Neural cell (in vitro differentiated cells): ENCODE results near the gene XRRA1. TPM values are rescaled to one million over a fixed set of nuclear protein-coding genes. Genes with fewer than 3 reads are reported as not detected.

Source experiments
- H2AFZ ChIP-seq: fragments of 200-600, 300-800 bp; sonication (generic), shearing (Covaris generic); 2 replicates; pipeline ENCODE4 v1.6.0; 2014; ENCODE audit warnings: low read depth, mild to moderate bottlenecking, antibody characterized with exemption, low read length, moderate library complexity
- H3F3A ChIP-seq: fragments of 200-600 bp; shearing (Covaris generic); 2 replicates; pipeline ENCODE4 v1.6.1; 2016; ENCODE audit warnings: mild to moderate bottlenecking, moderate library complexity, mixed read lengths, antibody characterized with exemption, low read length; ENCODE audit not compliant: insufficient read depth, poor library complexity, severe bottlenecking
- H3K27ac ChIP-seq: fragments of 200-600, 300-800 bp; sonication (generic), shearing (Covaris generic); 2 replicates; pipeline ENCODE4 v1.5.1; 2014; ENCODE audit warnings: mild to moderate bottlenecking, low read length, moderate library complexity
- H3K27me3 ChIP-seq: fragments of 300-800, 200-600 bp; sonication (generic), shearing (Covaris generic); 2 replicates; pipeline ENCODE4 v1.6.0; 2014; ENCODE audit warnings: mild to moderate bottlenecking, low read depth, low read length, moderate library complexity; ENCODE audit not compliant: insufficient read depth
- H3K36me3 ChIP-seq: fragments of 300-800, 200-600 bp; sonication (generic), shearing (Covaris generic); 2 replicates; pipeline ENCODE4 v1.5.1; 2014; ENCODE audit warnings: mild to moderate bottlenecking, antibody characterized with exemption, low read length, moderate library complexity; ENCODE audit not compliant: insufficient read depth
- H3K4me2 ChIP-seq: fragments of 300-800, 200-600 bp; sonication (generic), shearing (Covaris generic); 2 replicates; pipeline ENCODE4 v1.6.0; 2014; ENCODE audit warnings: mild to moderate bottlenecking, low read length
- H3K4me3 ChIP-seq: fragments of 300-800, 200-600 bp; sonication (generic), shearing (Covaris generic); 2 replicates; pipeline ENCODE4 v1.5.1; 2014; ENCODE audit warnings: mild to moderate bottlenecking, low read length, moderate library complexity
- H3K79me2 ChIP-seq: fragments of 200-600 bp; shearing (Covaris generic); replicated peaks from 2 replicates; pipeline ENCODE4 v1.6.0; 2014; ENCODE audit warnings: mild to moderate bottlenecking, low read length, moderate library complexity; ENCODE audit not compliant: insufficient read depth
- H3K9ac ChIP-seq: fragments of 300-800, 200-600 bp; sonication (generic), shearing (Covaris generic); 2 replicates; pipeline ENCODE4 v1.6.1; 2016; ENCODE audit warnings: mild to moderate bottlenecking, low read length, mixed read lengths
- H3K9me2 ChIP-seq: fragments of 200-600 bp; shearing (Covaris generic); 2 replicates; pipeline ENCODE4 v1.6.1; 2016; ENCODE audit warnings: mild to moderate bottlenecking, low read length, mixed read lengths; ENCODE audit not compliant: insufficient read depth
- H3K9me3 ChIP-seq: fragments of 200-600, 300-800 bp; sonication (generic), shearing (Covaris generic); 2 replicates; pipeline ENCODE4 v1.6.1; 2016; ENCODE audit warnings: mild to moderate bottlenecking, mixed run types, low read length, moderate library complexity, mixed read lengths
- H4K20me1 ChIP-seq: fragments of 200-600 bp; shearing (Covaris generic); 2 replicates; pipeline ENCODE4 v1.6.1; 2016; ENCODE audit warnings: mild to moderate bottlenecking, mixed run types; ENCODE audit not compliant: insufficient read depth
- CTCF ChIP-seq: fragments of 450-650 bp; IDR thresholded peaks from 2 replicates; pipeline ENCODE4 v1.5.1; 2014; ENCODE audit warnings: antibody characterized with exemption, mild to moderate bottlenecking, moderate library complexity; ENCODE audit not compliant: poor library complexity, severe bottlenecking
- EP300 ChIP-seq: fragments of 450-650 bp; conservative IDR thresholded peaks from 2 replicates; pipeline ENCODE4 v1.6.1; 2014; ENCODE audit warnings: antibody characterized with exemption, mild to moderate bottlenecking, moderate library complexity; ENCODE audit not compliant: poor library complexity, severe bottlenecking
- EZH2 ChIP-seq: fragments of 200-600, 300-800 bp; shearing (Covaris generic), sonication (generic); IDR thresholded peaks from 2 replicates; pipeline ENCODE4 v1.6.1; 2014; ENCODE audit warnings: antibody characterized with exemption, low read length, borderline replicate concordance, mild to moderate bottlenecking; ENCODE audit not compliant: insufficient read depth, poor library complexity, severe bottlenecking
- MXI1 ChIP-seq: fragments of 450-650 bp; conservative IDR thresholded peaks from 2 replicates; pipeline ENCODE4 v1.6.1; 2014; ENCODE audit warnings: antibody characterized with exemption, mild to moderate bottlenecking; ENCODE audit not compliant: poor library complexity, severe bottlenecking
- POLR2AphosphoS5 ChIP-seq: IDR thresholded peaks from 2 replicates; pipeline ENCODE4 v1.6.1; 2012
- RAD21 ChIP-seq: fragments of 450-650 bp; conservative IDR thresholded peaks from 2 replicates; pipeline ENCODE4 v1.6.1; 2014; ENCODE audit warnings: antibody characterized with exemption, mild to moderate bottlenecking, moderate library complexity
- REST ChIP-seq: IDR thresholded peaks from 2 replicates; pipeline ENCODE4 v1.6.1; 2012; ENCODE audit warnings: borderline replicate concordance
- SMC3 ChIP-seq: fragments of 450-650 bp; conservative IDR thresholded peaks from 2 replicates; pipeline ENCODE4 v1.6.1; 2014; ENCODE audit warnings: antibody characterized with exemption, mild to moderate bottlenecking, moderate library complexity; ENCODE audit not compliant: poor library complexity
- TAF1 ChIP-seq: IDR thresholded peaks from 2 replicates; pipeline ENCODE4 v1.6.1; 2012; ENCODE audit warnings: low read depth
- polyA minus RNA-seq: library from RNA; depleted of rRNA, polyadenylated mRNA; stranded (reverse); fragments of >200 nt; gene quantifications from 2 replicates; pipeline ENCODE4 v1.2.3, GENCODE V29; 2014
- polyA plus RNA-seq: library from polyadenylated mRNA; depleted of rRNA; stranded (reverse); fragments of >200 nt; gene quantifications from 2 replicates; pipeline ENCODE4 v1.2.3, GENCODE V29; 2014

The XRRA1 gene
- polyA plus RNA-seq (2.7 and 10.3 TPM in 2 replicates), polyA minus RNA-seq (11.4 and 16.7 TPM in 2 replicates)

GRCh38 chr11:74948898-74949752, at the start of gene XRRA1, which contains the start of gene SPCS2:
Gene XRRA1 (minus strand): TSS chr11:74949091. CDS start chr11:74940878, 8,213 bp downstream.
Gene SPCS2 (plus strand): TSS chr11:74949266. CDS start chr11:74949286, 20 bp downstream.
- peak within 1 kb of the TSS; percentile 73 for H3K27ac ChIP-seq
- peak within 1 kb of the TSS; percentile 84 for H3K4me3 ChIP-seq
- H4K20me1 ChIP-seq = no peaks in the 10 kb centered on the region
- peak within 1 kb of the TSS; percentile 79 for H2AFZ ChIP-seq
- peak within 1 kb of the TSS; percentile 84 for H3K4me2 ChIP-seq
- H3K27me3 ChIP-seq = no peaks in the 10 kb centered on the region
- TF ChIP-seq RAD21 = no peak
- peak; percentile 81 for TF ChIP-seq MXI1
- TF ChIP-seq POLR2AphosphoS5 = peak; percentile 97
- peak; percentile 87 for TF ChIP-seq TAF1
- peak; percentile 35 for TF ChIP-seq SMC3
- peak; percentile 60 for TF ChIP-seq EP300
- TF ChIP-seq REST = peak; percentile 92
- TF ChIP-seq EZH2 = no peak
- H3K9me2 ChIP-seq = no peaks in the 10 kb centered on the region
- H3F3A ChIP-seq = no peaks in the 10 kb centered on the region
- peaks cover 32% of the 10 kb centered on the region for H3K79me2 ChIP-seq
- H3K9me3 ChIP-seq = no peaks in the 10 kb centered on the region
- no peaks in the 10 kb centered on the region for H3K36me3 ChIP-seq
- H3K9ac ChIP-seq = peak within 1 kb of the TSS; percentile 85

GRCh38 chr11:74992852-74993251, 44.0 kb upstream of the XRRA1 start:
- no peak overlapping the region for H3K27ac ChIP-seq
- H3K36me3 ChIP-seq = peaks cover 8% of the 10 kb centered on the region
- TF ChIP-seq REST (no peak), RAD21 (no peak), SMC3 (no peak), MXI1 (no peak), POLR2AphosphoS5 (no peak), EP300 (no peak), EZH2 (no peak), CTCF (no peak), TAF1 (no peak)
- H3K9ac ChIP-seq = no peak overlapping the region
- H3K4me2 ChIP-seq = no peak overlapping the region
- no peaks in the 10 kb centered on the region for H3K27me3 ChIP-seq
- H2AFZ ChIP-seq = no peak overlapping the region
- no peak overlapping the region for H3K4me3 ChIP-seq
- H3K9me2 ChIP-seq = no peaks in the 10 kb centered on the region
- no peaks in the 10 kb centered on the region for H3K9me3 ChIP-seq
- H4K20me1 ChIP-seq = no peaks in the 10 kb centered on the region
- no peaks in the 10 kb centered on the region for H3K79me2 ChIP-seq
- no peaks in the 10 kb centered on the region for H3F3A ChIP-seq
